Stimulated activated CD8-positive, alpha-beta memory T cell treated with anti-CD3 and anti-CD28 coated beads, Interleukin-12 subunit alpha, Interleukin-12 subunit beta, amount 100 ng/mL, for 24 hours (primary cell): Measurements from ENCODE around the gene CBL.

Experiments used
- DNase-seq: peaks from one replicate; pipeline ENCODE4 v3.0.0-alpha.2; 2020; ENCODE audit errors: extremely low read depth

The CBL gene

GRCh38 chr11:119334174-119334930 lies 128.2 kb downstream of the CBL start, which contains the start of gene RNF26:
TSS of gene RNF26 (plus strand) at chr11:119334527. CDS start at chr11:119335123, 596 bp downstream.
- DNase-seq: peak; percentile 78

GRCh38 chr11:119335091-119335654 lies 129.0 kb downstream of the CBL start:
- DNase-seq: no peak

GRCh38 chr11:119335655-119336543 lies 129.8 kb downstream of the CBL start:
- no peak for DNase-seq

- no peak for DNase-seq
Observed at GRCh38 chr11:119336744-119337469, 130.8 kb downstream of the CBL start.

- DNase-seq: no peak
Observed at GRCh38 chr11:119337581-119338317, 131.6 kb downstream of the CBL start.

- DNase-seq: no peak
Observed at GRCh38 chr11:119338318-119338890, 132.3 kb downstream of the CBL start.

GRCh38 chr11:119338965-119339588 lies 132.9 kb downstream of the CBL start:
- DNase-seq: no peak

GRCh38 chr11:119339589-119340334 lies 133.6 kb downstream of the CBL start:
- DNase-seq: no peak

GRCh38 chr11:119340335-119341221 lies 134.4 kb downstream of the CBL start, which contains the start of gene C1QTNF5:
TSS of gene C1QTNF5 (minus strand) at chr11:119340883. CDS start at chr11:119340397, 486 bp downstream.
- no peak for DNase-seq

GRCh38 chr11:119341222-119342022 lies 135.3 kb downstream of the CBL start:
- no peak for DNase-seq

- no peak for DNase-seq
Observed at GRCh38 chr11:119342023-119342300, 135.8 kb downstream of the CBL start.

GRCh38 chr11:119342362-119343130 lies 136.4 kb downstream of the CBL start:
- DNase-seq: no peak

GRCh38 chr11:119343726-119344125 lies 137.6 kb downstream of the CBL start:
- DNase-seq: no peak

GRCh38 chr11:119344291-119345010 lies 138.3 kb downstream of the CBL start:
- no peak for DNase-seq

GRCh38 chr11:119345685-119346084 lies 139.5 kb downstream of the CBL start:
- no peak for DNase-seq

GRCh38 chr11:119346605-119347004 lies 140.5 kb downstream of the CBL start, which contains the start of gene MFRP:
TSS of gene MFRP (minus strand) at chr11:119346705. CDS start at chr11:119346513, 192 bp downstream.
- no peak for DNase-seq
